A549 (cell line): ENCODE measurements around the gene STK35. TPM values are rescaled to one million over a fixed set of nuclear protein-coding genes. Genes with fewer than 3 reads are reported as not detected.

ENCODE experiments used
- ATAC-seq, 2 experiments: fragments of 200-7000 bp in 1 of 2; fragments of >200 bp in 1 of 2; cut with Nextera tagmentation in 1 of 2; cut with Tn5 transposase in 1 of 2; 3 replicates each; pipeline versions ENCODE4 v1.8.0 to v1.9.1; 2018 to 2020; ENCODE audit warnings: mild to moderate bottlenecking in 1 of 2, moderate library complexity in 1 of 2
- CTCF ChIA-PET: fragments of 300-600 bp; sonication (Branson Sonifier 250); formaldehyde crosslinking; extraction: SDS; loops from one replicate; lab custom pipeline; 2021; ENCODE audit warnings: antibody characterized with exemption, inconsistent platforms; lab: Yijun Ruan, JAX
- POLR2A ChIA-PET: fragments of 350-600 bp; formaldehyde crosslinking; extraction: SDS; loops from one replicate; lab custom pipeline; 2021; ENCODE audit warnings: antibody characterized with exemption, inconsistent platforms; lab: Yijun Ruan, JAX
- DNase-seq, 2 experiments: peaks; one replicate each; pipeline versions ENCODE4 v3.0.0 to v3.0.0-alpha.2; 2011 to 2016; ENCODE audit warnings: low read depth in 1 of 2, low spot score in 1 of 2
- FAIRE-seq: peaks from 2 replicates; lab custom pipeline; 2011; peaks lifted over from hg19 to GRCh38; lab: Jason Lieb, UNC
- H3K27ac ChIP-seq, 2 experiments: fragments of >200 bp; sonication (Bioruptor Twin); formaldehyde crosslinking; 3 replicates each; pipeline ENCODE4 v1.5.1; 2016 to 2017
- H3K4me1 ChIP-seq: fragments of >200 bp; sonication (Bioruptor Twin); formaldehyde crosslinking; 3 replicates; pipeline ENCODE4 v1.6.1; 2016
- H3K4me2 ChIP-seq: fragments of >200 bp; sonication (Bioruptor Twin); formaldehyde crosslinking; 3 replicates; pipeline ENCODE4 v1.6.1; 2016
- H3K4me3 ChIP-seq: fragments of >200 bp; sonication (Bioruptor Twin); formaldehyde crosslinking; 3 replicates; pipeline ENCODE4 v1.5.1; 2016
- H3K9me3 ChIP-seq: fragments of >200 bp; sonication (Bioruptor Twin); formaldehyde crosslinking; 3 replicates; pipeline ENCODE4 v1.6.1; 2016
- BHLHE40 ChIP-seq: IDR thresholded peaks from 2 replicates; pipeline ENCODE4 v1.6.1; 2012; ENCODE audit warnings: low read depth, low read length, inconsistent platforms
- CEBPB ChIP-seq, 2 experiments: fragments of >200 bp in 1 of 2; sonication (Bioruptor Twin) in 1 of 2; formaldehyde crosslinking in 1 of 2; IDR thresholded peaks; 2 replicates each; pipeline ENCODE4 v1.6.1; 2012 to 2016
- CHD4 ChIP-seq: fragments of 200-600 bp; sonication (generic); IDR thresholded peaks from 2 replicates; pipeline ENCODE4 v1.6.1; 2016; ENCODE audit warnings: antibody characterized with exemption, mild to moderate bottlenecking, borderline replicate concordance
- POLR2A ChIP-seq: IDR thresholded peaks from 2 replicates; pipeline ENCODE4 v1.6.1; 2012; ENCODE audit warnings: mild to moderate bottlenecking, low read length
- POLR2AphosphoS2 ChIP-seq: conservative IDR thresholded peaks from 2 replicates; pipeline ENCODE4 v1.6.1; 2012; ENCODE audit warnings: low read length, improper control_type of control experiment, inconsistent platforms
- RAD21 ChIP-seq, 2 experiments: fragments of >200 bp in 1 of 2; sonication (Bioruptor Twin) in 1 of 2; formaldehyde crosslinking in 1 of 2; IDR thresholded peaks in 1 of 2; conservative IDR thresholded peaks in 1 of 2; 2 replicates in 1 of 2; 3 replicates in 1 of 2; pipeline ENCODE4 v1.6.1; 2012 to 2018; ENCODE audit warnings: inconsistent platforms in 1 of 2
- WGBS: methylation state at CpG from one replicate; pipeline ENCODE4 v1.1.6; 2017; ENCODE audit errors: missing lambda C conversion rate; 5-methylcytosine and 5-hydroxymethylcytosine counted together
- polyA plus RNA-seq, 4 experiments: library from polyadenylated mRNA; depleted of rRNA in 3 of 4; stranded (reverse); fragments of >200 nt; fragmentation: RNase III in 1 of 4; extraction: RNeasy Plus Mini Kit Qiagen cat#74134 plus additional on column Dnase treatment in 1 of 4; gene quantifications; 2 replicates in 3 of 4; 3 replicates in 1 of 4; pipeline ENCODE4 v1.2.3, GENCODE V29; 2011 to 2017
- TF ChIP-seq, protein P1 (sequence below): fragments of 150-350 bp; IDR thresholded peaks from 2 replicates; pipeline ENCODE4 v1.6.1; 2014; ENCODE audit warnings: low read depth, mild to moderate bottlenecking, low read length
- TF ChIP-seq, protein P2 (sequence below): fragments of 200-600 bp; sonication (generic); IDR thresholded peaks from 2 replicates; pipeline ENCODE4 v1.6.1; 2016; ENCODE audit warnings: antibody characterized with exemption, mild to moderate bottlenecking, moderate library complexity
- TF ChIP-seq, protein P3 (sequence below): fragments of 250-450 bp; sonication (Bioruptor Pico); IDR thresholded peaks from 2 replicates; pipeline ENCODE4 v1.5.0; 2020; ENCODE audit warnings: low read depth, mild to moderate bottlenecking, moderate library complexity
- TF ChIP-seq, protein P4 (sequence below): IDR thresholded peaks from 2 replicates; pipeline ENCODE4 v1.6.1; 2012; ENCODE audit warnings: low read depth, borderline replicate concordance

Gene STK35
- polyA plus RNA-seq, 2 of the 4 experiments (the other 2 are of a cell fraction), result 9.0 to 10.0 TPM

DNA sequence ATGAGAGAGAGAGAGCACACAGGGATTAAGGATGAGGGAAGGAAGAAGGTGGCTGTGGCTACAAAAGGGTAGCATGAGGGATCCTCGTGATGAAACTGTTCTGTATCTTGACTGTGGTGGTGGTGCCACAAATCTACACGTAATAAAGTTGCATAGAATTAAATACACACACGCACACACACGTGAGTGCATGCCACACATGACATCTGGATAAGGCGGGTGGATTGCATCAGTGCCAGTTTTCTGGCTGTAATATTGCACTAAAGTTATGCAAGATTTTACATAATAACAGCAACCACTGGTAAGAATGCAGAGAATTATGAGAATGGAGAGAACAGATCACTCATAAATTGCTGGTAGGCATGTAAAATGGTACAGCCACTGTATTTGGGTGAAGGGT lies 16.9 kb upstream of the STK35 start:
- no peak for FAIRE-seq
- POLR2A ChIA-PET, result no interaction called here

DNA sequence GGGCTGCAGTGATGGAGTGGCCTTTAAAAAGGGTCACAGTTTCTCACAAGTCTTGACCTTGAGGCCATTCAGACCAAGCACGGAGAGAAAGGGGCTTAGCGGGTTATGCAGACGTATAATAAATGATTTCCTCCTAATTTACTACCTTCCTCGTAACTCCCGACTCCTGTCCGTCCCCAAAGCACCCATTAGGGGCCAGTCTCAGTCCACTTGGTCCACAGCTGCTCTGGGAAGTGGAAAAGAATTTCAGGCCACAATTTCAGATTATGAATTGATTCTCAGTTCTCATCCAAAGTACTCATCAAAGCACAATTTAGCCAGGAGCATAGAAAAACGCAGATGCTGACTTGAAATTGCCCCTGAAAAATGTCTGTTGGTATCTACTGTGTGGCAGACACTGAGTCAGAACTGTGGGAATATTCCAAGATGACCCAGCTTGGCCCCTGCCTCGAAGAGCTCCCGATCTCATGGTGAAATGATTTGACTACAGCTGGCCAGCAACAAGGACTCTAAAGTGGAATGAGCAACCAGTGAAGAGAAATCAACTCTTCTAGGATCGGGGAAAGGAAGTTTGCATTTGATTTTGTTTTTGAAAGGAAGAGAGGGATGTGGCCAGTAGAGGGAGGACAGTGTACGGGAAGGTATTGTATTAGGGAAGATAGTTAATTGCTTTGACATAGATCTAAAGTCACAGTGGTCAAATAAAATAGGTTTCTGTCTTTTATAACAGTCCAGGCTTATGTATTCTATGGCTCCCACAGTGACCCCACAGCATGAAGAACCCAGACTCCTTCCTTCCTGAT lies 15.2 kb upstream of the STK35 start:
- TF ChIP-seq RAD21 (conservative IDR thresholded peaks at IDR 0.05 in 1 of 2, IDR thresholded peaks at IDR 0.05 in 1 of 2) (0 out of 5 replicates have a peak, but pooled peaks of 1 of the 2 experiments have one; percentile 4), BHLHE40 (no peak)
- Histone ChIP-seq H3K4me1 (no peaks in the 10 kb centered on the region), H3K4me3 (no peak overlapping the region), H3K9me3 (no peaks in the 10 kb centered on the region), H3K27ac (no peak overlapping the region), H3K4me2 (no peak overlapping the region)
- ChIA-PET POLR2A (no interaction called here), CTCF (interaction anchor here (1.0 to 2.1 kb wide), 3 partner anchors 86 to 309 kb away, joined by 3 to 8 read pairs (median 3); no protein-coding TSS in a partner anchor)
- no peak for FAIRE-seq
- WGBS, result 37% methylated on average over 11 of the region's 11 CpGs
- ATAC-seq, result peak; percentile 51 to 53; a peak in 3 of 6 replicates
- no peak for DNase-seq

More for the DNA sequence above, 16.9 kb upstream of the STK35 start:
- DNase-seq (no peak), ATAC-seq (no peak)
- H3K27ac ChIP-seq, result no peak overlapping the region
- H3K9me3 ChIP-seq, result peaks cover 8% of the 10 kb centered on the region
- no peak overlapping the region for H3K4me2 ChIP-seq
- CTCF ChIA-PET, result no interaction called here
- peak in 1 of 2 experiments; percentile 40; a peak in 2 of 4 replicates for TF ChIP-seq CEBPB (IDR thresholded peaks at IDR 0.05)
- TF ChIP-seq, protein P1, sequence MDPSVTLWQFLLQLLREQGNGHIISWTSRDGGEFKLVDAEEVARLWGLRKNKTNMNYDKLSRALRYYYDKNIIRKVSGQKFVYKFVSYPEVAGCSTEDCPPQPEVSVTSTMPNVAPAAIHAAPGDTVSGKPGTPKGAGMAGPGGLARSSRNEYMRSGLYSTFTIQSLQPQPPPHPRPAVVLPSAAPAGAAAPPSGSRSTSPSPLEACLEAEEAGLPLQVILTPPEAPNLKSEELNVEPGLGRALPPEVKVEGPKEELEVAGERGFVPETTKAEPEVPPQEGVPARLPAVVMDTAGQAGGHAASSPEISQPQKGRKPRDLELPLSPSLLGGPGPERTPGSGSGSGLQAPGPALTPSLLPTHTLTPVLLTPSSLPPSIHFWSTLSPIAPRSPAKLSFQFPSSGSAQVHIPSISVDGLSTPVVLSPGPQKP, result no peak
- no peaks in the 10 kb centered on the region for H3K4me1 ChIP-seq
- 20% methylated on average over 5 of the region's 5 CpGs for WGBS
- no peak overlapping the region for H3K4me3 ChIP-seq

DNA sequence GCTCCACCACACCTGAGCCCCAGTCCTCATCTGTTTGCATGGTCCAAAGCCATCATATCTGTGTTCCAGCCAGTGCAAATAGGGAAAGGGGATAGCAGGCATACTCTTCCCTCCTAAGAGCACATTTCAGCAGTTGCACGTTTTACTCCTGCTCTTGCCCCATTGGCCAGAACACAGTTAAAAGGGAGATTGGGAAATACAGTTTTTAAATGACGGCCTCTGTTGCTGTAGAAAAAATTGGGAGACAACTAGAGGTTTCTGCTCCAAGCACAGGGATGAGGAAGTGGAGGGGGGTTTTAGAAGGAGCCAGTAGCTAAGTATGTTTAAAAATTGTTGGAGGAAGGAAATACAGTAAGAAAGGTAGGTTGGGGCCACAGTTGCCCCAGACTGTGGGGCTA lies 14.6 kb upstream of the STK35 start:
- Histone ChIP-seq H3K4me1 (no peaks in the 10 kb centered on the region), H3K9me3 (no peaks in the 10 kb centered on the region), H3K4me2 (no peak overlapping the region), H3K4me3 (no peak overlapping the region), H3K27ac (no peak overlapping the region)
- TF ChIP-seq POLR2A (no peak), POLR2AphosphoS2 (no peak), CEBPB (IDR thresholded peaks at IDR 0.05) (no peak)
- TF ChIP-seq, protein P2, sequence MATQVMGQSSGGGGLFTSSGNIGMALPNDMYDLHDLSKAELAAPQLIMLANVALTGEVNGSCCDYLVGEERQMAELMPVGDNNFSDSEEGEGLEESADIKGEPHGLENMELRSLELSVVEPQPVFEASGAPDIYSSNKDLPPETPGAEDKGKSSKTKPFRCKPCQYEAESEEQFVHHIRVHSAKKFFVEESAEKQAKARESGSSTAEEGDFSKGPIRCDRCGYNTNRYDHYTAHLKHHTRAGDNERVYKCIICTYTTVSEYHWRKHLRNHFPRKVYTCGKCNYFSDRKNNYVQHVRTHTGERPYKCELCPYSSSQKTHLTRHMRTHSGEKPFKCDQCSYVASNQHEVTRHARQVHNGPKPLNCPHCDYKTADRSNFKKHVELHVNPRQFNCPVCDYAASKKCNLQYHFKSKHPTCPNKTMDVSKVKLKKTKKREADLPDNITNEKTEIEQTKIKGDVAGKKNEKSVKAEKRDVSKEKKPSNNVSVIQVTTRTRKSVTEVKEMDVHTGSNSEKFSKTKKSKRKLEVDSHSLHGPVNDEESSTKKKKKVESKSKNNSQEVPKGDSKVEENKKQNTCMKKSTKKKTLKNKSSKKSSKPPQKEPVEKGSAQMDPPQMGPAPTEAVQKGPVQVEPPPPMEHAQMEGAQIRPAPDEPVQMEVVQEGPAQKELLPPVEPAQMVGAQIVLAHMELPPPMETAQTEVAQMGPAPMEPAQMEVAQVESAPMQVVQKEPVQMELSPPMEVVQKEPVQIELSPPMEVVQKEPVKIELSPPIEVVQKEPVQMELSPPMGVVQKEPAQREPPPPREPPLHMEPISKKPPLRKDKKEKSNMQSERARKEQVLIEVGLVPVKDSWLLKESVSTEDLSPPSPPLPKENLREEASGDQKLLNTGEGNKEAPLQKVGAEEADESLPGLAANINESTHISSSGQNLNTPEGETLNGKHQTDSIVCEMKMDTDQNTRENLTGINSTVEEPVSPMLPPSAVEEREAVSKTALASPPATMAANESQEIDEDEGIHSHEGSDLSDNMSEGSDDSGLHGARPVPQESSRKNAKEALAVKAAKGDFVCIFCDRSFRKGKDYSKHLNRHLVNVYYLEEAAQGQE, result no peak
- TF ChIP-seq, protein P3, sequence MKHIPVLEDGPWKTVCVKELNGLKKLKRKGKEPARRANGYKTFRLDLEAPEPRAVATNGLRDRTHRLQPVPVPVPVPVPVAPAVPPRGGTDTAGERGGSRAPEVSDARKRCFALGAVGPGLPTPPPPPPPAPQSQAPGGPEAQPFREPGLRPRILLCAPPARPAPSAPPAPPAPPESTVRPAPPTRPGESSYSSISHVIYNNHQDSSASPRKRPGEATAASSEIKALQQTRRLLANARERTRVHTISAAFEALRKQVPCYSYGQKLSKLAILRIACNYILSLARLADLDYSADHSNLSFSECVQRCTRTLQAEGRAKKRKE (CRISPR knock-in tag), result no peak
- ChIA-PET CTCF (interaction anchor here (0.8 to 2.1 kb wide), 4 partner anchors 11 to 310 kb away, joined by 3 to 8 read pairs (median 4); no protein-coding TSS in a partner anchor), POLR2A (no interaction called here)
- ATAC-seq (no peak; a peak in 1 of 6 replicates), FAIRE-seq (no peak), DNase-seq (no peak)
- WGBS, result 48% methylated on average over 2 of the region's 2 CpGs

DNA sequence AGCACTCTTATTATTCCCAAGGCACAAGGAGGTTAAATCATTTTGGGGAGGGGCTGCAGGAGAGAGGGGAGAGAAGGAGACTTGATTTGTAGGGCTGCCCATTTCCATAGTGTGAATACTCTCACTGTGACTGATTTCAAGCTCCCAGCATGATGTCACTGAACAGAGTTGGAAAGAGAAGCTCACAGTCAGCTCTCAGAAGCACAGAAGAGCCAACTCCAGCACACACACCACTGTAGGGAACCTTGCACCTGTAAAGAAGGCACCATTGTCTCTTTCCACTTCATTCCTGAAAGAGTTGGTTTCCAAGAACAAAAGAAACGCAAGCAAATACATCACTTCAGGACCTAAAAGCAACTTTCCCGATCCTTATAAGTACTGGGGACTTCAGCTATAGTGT lies 12.7 kb upstream of the STK35 start:
- Histone ChIP-seq H3K9me3 (no peaks in the 10 kb centered on the region), H3K4me2 (no peak overlapping the region), H3K27ac (no peak overlapping the region), H3K4me3 (no peak overlapping the region), H3K4me1 (no peaks in the 10 kb centered on the region)
- FAIRE-seq (peak; percentile 79), ATAC-seq (no peak; a peak in 1 of 6 replicates), DNase-seq (no peak)
- WGBS, result 7% methylated on average over 2 of the region's 2 CpGs
- TF ChIP-seq BHLHE40 (no peak), CHD4 (no peak)
- TF ChIP-seq, protein P4, sequence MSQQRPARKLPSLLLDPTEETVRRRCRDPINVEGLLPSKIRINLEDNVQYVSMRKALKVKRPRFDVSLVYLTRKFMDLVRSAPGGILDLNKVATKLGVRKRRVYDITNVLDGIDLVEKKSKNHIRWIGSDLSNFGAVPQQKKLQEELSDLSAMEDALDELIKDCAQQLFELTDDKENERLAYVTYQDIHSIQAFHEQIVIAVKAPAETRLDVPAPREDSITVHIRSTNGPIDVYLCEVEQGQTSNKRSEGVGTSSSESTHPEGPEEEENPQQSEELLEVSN, result no peak
- CTCF ChIA-PET, result interaction anchor here (1.2 to 1.9 kb wide), 2 partner anchors 84 to 99 kb away, joined by 3 to 9 read pairs; no protein-coding TSS in a partner anchor
- POLR2A ChIA-PET, result interaction anchor here (1.0 kb wide), 1 partner anchor 14 kb away, joined by 3 read pairs; no protein-coding TSS in a partner anchor
